GM12878 (cell line): Measurements from ENCODE around the gene GSG1L.

Experiments
- ATF3 ChIP-seq: IDR thresholded peaks from 2 replicates; pipeline ENCODE4 v1.6.1; 2011; ENCODE audit warnings: low read depth, mild to moderate bottlenecking, low read length, moderate library complexity, borderline replicate concordance; ENCODE audit errors: extremely low read depth
- EP300 ChIP-seq, 2 experiments: fragments of 150-350 bp in 1 of 2; IDR thresholded peaks; 2 replicates each; pipeline ENCODE4 v1.6.1; 2011 to 2012; ENCODE audit warnings: low read depth in 2 of 2, low read length in 2 of 2, borderline replicate concordance in 1 of 2, improper control_type of control experiment in 1 of 2, inconsistent platforms in 1 of 2; ENCODE audit not compliant: control insufficient read depth in 1 of 2
- ESRRA ChIP-seq: IDR thresholded peaks from 2 replicates; pipeline ENCODE4 v1.6.1; 2012; ENCODE audit warnings: mild to moderate bottlenecking, low read length, improper control_type of control experiment
- ETV6 ChIP-seq, 2 experiments: fragments of 450-650 bp in 1 of 2; IDR thresholded peaks in 1 of 2; conservative IDR thresholded peaks in 1 of 2; 2 replicates each; pipeline ENCODE4 v1.6.1; 2014; ENCODE audit warnings: antibody characterized with exemption in 1 of 2, borderline replicate concordance in 1 of 2, low read depth in 1 of 2, mild to moderate bottlenecking in 1 of 2, moderate library complexity in 1 of 2
- EZH2 ChIP-seq: IDR thresholded peaks from 2 replicates; pipeline ENCODE4 v1.6.1; 2012; ENCODE audit warnings: low read depth, mild to moderate bottlenecking, control low read depth, inconsistent platforms, low read length, borderline replicate concordance; ENCODE audit not compliant: control insufficient read depth
- RBBP5 ChIP-seq: fragments of 200-600 bp; sonication (generic); conservative IDR thresholded peaks from 2 replicates; pipeline ENCODE4 v1.6.1; 2016
- TCF12 ChIP-seq: IDR thresholded peaks from 2 replicates; pipeline ENCODE4 v1.6.1; 2011; ENCODE audit warnings: low read depth, mild to moderate bottlenecking, low read length
- ZNF274 ChIP-seq: IDR thresholded peaks from one replicate; pipeline ENCODE4 v1.8.0; 2011; ENCODE audit not compliant: insufficient read length, insufficient read depth

- TF ChIP-seq ZNF274 = no peak
- no peak for TF ChIP-seq EZH2
- no peak for TF ChIP-seq ESRRA
- TF ChIP-seq EP300 (IDR thresholded peaks at IDR 0.05; ENCODE audit: borderline replicate concordance in 1 of 2, control insufficient read depth in 1 of 2, low read depth in 2 of 2, low read length in 2 of 2) = no peak
- TF ChIP-seq ATF3 = no peak
- no peak for TF ChIP-seq TCF12
- no peak for TF ChIP-seq ETV6 (conservative IDR thresholded peaks at IDR 0.05 in 1 of 2, IDR thresholded peaks at IDR 0.05 in 1 of 2; ENCODE audit: borderline replicate concordance in 1 of 2, low read depth in 1 of 2)
- no peak for TF ChIP-seq RBBP5
Observed at GRCh38 chr16:27859020-27859419, 204.5 kb downstream of the GSG1L start.
